Measurements from ENCODE around the gene KIAA0040.

KIAA0040 gene

DNA sequence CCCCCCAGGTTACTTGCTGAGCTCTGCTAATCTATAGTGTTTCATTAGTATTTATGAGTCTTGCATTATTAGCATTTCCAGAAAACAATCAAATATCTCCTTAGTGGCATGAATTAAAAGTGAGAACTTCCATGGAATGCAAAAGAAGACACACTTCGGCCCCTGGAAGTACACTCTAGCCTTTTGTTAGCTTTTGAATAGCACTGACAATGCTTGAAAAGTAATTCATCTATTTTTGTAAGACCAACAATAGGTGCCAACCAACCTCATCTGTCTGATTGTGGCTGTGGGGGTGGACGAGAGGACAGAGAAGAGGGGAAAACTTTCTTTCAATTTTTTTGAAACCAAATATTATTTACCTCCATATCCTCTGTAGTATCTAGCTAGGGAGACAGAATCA is 27.8 kb downstream of the KIAA0040 start:
- POLR2A ChIA-PET, result no interaction called here
- H3K27ac ChIP-seq (ENCODE audit: extremely low read depth, low read depth, low read length), result no peak overlapping the region
- CTCF ChIA-PET, result interaction anchor here (0.6 to 3.0 kb wide), 6 partner anchors 9 to 378 kb away, joined by 3 to 15 read pairs (median 4); no protein-coding TSS in a partner anchor
- TF ChIP-seq, protein P1, sequence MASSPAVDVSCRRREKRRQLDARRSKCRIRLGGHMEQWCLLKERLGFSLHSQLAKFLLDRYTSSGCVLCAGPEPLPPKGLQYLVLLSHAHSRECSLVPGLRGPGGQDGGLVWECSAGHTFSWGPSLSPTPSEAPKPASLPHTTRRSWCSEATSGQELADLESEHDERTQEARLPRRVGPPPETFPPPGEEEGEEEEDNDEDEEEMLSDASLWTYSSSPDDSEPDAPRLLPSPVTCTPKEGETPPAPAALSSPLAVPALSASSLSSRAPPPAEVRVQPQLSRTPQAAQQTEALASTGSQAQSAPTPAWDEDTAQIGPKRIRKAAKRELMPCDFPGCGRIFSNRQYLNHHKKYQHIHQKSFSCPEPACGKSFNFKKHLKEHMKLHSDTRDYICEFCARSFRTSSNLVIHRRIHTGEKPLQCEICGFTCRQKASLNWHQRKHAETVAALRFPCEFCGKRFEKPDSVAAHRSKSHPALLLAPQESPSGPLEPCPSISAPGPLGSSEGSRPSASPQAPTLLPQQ (tag by site-specific recombination; IDR thresholded peaks at IDR 0.05), result no peak
- TF ChIP-seq GLI4 (tag by site-specific recombination; IDR thresholded peaks at IDR 0.05) (no peak), YY2 (tag by site-specific recombination; IDR thresholded peaks at IDR 0.05) (no peak), ZNF221 (tag by site-specific recombination; IDR thresholded peaks at IDR 0.05; ENCODE audit: borderline replicate concordance) (no peak), ZBTB8A (tag by site-specific recombination; IDR thresholded peaks at IDR 0.05) (no peak), ZFP41 (tag by site-specific recombination; IDR thresholded peaks at IDR 0.05; ENCODE audit: borderline replicate concordance) (no peak), ZNF514 (tag by site-specific recombination; IDR thresholded peaks at IDR 0.05) (no peak), ZNF654 (tag by site-specific recombination; IDR thresholded peaks at IDR 0.05; ENCODE audit: low read depth) (no peak), ZNF354C (tag by site-specific recombination; IDR thresholded peaks at IDR 0.05; ENCODE audit: borderline replicate concordance, low read depth) (no peak), ZNF37A (tag by site-specific recombination; IDR thresholded peaks at IDR 0.05) (no peak), ZSCAN30 (tag by site-specific recombination; IDR thresholded peaks at IDR 0.05) (no peak), OSR2 (tag by site-specific recombination; IDR thresholded peaks at IDR 0.05) (no peak)
- TF ChIP-seq, protein P2, sequence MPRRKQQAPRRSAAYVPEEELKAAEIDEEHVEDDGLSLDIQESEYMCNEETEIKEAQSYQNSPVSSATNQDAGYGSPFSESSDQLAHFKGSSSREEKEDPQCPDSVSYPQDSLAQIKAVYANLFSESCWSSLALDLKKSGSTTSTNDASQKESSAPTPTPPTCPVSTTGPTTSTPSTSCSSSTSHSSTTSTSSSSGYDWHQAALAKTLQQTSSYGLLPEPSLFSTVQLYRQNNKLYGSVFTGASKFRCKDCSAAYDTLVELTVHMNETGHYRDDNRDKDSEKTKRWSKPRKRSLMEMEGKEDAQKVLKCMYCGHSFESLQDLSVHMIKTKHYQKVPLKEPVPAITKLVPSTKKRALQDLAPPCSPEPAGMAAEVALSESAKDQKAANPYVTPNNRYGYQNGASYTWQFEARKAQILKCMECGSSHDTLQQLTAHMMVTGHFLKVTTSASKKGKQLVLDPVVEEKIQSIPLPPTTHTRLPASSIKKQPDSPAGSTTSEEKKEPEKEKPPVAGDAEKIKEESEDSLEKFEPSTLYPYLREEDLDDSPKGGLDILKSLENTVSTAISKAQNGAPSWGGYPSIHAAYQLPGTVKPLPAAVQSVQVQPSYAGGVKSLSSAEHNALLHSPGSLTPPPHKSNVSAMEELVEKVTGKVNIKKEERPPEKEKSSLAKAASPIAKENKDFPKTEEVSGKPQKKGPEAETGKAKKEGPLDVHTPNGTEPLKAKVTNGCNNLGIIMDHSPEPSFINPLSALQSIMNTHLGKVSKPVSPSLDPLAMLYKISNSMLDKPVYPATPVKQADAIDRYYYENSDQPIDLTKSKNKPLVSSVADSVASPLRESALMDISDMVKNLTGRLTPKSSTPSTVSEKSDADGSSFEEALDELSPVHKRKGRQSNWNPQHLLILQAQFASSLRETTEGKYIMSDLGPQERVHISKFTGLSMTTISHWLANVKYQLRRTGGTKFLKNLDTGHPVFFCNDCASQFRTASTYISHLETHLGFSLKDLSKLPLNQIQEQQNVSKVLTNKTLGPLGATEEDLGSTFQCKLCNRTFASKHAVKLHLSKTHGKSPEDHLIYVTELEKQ (tag by site-specific recombination; IDR thresholded peaks at IDR 0.05; ENCODE audit: borderline replicate concordance), result no peak
- TF ChIP-seq, protein P3, sequence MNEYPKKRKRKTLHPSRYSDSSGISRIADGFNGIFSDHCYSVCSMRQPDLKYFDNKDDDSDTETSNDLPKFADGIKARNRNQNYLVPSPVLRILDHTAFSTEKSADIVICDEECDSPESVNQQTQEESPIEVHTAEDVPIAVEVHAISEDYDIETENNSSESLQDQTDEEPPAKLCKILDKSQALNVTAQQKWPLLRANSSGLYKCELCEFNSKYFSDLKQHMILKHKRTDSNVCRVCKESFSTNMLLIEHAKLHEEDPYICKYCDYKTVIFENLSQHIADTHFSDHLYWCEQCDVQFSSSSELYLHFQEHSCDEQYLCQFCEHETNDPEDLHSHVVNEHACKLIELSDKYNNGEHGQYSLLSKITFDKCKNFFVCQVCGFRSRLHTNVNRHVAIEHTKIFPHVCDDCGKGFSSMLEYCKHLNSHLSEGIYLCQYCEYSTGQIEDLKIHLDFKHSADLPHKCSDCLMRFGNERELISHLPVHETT (tag by site-specific recombination; IDR thresholded peaks at IDR 0.05), result no peak
- TF ChIP-seq, protein P4, sequence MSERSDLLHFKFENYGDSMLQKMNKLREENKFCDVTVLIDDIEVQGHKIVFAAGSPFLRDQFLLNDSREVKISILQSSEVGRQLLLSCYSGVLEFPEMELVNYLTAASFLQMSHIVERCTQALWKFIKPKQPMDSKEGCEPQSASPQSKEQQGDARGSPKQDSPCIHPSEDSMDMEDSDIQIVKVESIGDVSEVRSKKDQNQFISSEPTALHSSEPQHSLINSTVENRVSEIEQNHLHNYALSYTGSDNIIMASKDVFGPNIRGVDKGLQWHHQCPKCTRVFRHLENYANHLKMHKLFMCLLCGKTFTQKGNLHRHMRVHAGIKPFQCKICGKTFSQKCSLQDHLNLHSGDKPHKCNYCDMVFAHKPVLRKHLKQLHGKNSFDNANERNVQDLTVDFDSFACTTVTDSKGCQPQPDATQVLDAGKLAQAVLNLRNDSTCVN (tag by site-specific recombination; optimal IDR thresholded peaks at IDR 0.05), result no peak
- TF ChIP-seq, protein P5, sequence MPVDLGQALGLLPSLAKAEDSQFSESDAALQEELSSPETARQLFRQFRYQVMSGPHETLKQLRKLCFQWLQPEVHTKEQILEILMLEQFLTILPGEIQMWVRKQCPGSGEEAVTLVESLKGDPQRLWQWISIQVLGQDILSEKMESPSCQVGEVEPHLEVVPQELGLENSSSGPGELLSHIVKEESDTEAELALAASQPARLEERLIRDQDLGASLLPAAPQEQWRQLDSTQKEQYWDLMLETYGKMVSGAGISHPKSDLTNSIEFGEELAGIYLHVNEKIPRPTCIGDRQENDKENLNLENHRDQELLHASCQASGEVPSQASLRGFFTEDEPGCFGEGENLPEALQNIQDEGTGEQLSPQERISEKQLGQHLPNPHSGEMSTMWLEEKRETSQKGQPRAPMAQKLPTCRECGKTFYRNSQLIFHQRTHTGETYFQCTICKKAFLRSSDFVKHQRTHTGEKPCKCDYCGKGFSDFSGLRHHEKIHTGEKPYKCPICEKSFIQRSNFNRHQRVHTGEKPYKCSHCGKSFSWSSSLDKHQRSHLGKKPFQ (tag by site-specific recombination; IDR thresholded peaks at IDR 0.05), result no peak
- TF ChIP-seq, protein P6, sequence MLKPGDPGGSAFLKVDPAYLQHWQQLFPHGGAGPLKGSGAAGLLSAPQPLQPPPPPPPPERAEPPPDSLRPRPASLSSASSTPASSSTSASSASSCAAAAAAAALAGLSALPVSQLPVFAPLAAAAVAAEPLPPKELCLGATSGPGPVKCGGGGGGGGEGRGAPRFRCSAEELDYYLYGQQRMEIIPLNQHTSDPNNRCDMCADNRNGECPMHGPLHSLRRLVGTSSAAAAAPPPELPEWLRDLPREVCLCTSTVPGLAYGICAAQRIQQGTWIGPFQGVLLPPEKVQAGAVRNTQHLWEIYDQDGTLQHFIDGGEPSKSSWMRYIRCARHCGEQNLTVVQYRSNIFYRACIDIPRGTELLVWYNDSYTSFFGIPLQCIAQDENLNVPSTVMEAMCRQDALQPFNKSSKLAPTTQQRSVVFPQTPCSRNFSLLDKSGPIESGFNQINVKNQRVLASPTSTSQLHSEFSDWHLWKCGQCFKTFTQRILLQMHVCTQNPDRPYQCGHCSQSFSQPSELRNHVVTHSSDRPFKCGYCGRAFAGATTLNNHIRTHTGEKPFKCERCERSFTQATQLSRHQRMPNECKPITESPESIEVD (tag by site-specific recombination; IDR thresholded peaks at IDR 0.05), result no peak
- no peaks in the 10 kb centered on the region for H3K9me3 ChIP-seq (ENCODE audit: control insufficient read depth, insufficient read depth, low read depth, low read length)
- peaks cover 0 to 5% of the 10 kb centered on the region in 2 experiments; a peak in 1 of 3 replicates for H3K36me3 ChIP-seq (ENCODE audit: control insufficient read depth in 2 of 2, insufficient read depth in 1 of 2, low read length in 2 of 2)
- H3K4me1 ChIP-seq (ENCODE audit: control insufficient read depth, insufficient read depth, low read length), result peaks cover 5% of the 10 kb centered on the region; the same call in 1 of the 2 replicates
- no peak overlapping the region for H3K4me3 ChIP-seq (ENCODE audit: low read depth, low read length)
